CD1c-positive myeloid dendritic cell (primary cell): ENCODE data around the gene TMCC2.

Experiments used
- DNase-seq: peaks from one replicate; pipeline ENCODE4 v3.0.0-alpha.2; 2016; ENCODE audit errors: extremely low spot score

The TMCC2 gene

GRCh38 chr1:205301842-205302588 lies 74.3 kb downstream of the TMCC2 start:
- DNase-seq, result no peak

- DNase-seq, result no peak
Observed at GRCh38 chr1:205303247-205303888, 75.6 kb downstream of the TMCC2 start.

DNA sequence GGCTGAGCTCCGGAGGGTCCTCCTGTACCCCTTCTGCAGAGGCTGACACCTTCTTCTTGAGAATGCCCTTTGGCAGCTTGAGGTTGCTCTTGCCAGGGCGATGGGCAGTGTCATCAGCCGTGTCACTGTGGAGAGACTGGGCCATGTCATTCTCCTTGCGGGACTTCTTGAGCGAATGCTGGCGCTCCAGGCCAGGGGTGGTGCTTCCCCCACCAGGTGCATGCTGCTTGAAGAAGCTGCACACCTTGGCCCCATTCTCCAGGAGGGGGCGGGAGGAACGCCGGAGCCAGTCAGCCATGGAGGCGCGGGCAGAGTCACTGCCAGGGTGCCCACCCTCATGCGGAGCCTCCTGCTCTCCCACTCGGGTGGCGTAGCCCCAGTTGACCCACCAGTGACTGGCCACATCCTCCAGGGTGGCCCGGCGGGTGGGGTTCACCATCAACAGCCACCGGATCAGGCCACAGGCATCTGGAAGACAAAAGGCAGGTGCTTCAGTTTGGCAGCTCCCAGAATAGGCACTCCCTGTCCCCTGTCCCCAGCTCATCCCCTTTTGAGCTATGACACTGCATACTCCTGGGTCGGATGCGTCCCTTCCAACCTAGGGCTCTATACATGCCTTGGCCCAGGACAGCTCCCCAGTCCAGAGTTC lies 76.4 kb downstream of the TMCC2 start:
- no peak for DNase-seq

- no peak for DNase-seq
Observed at GRCh38 chr1:205304695-205305070, 76.9 kb downstream of the TMCC2 start.

GRCh38 chr1:205306929-205307566 lies 79.3 kb downstream of the TMCC2 start:
- DNase-seq, result no peak

GRCh38 chr1:205309741-205310140 lies 82.0 kb downstream of the TMCC2 start:
- DNase-seq, result no peak

- DNase-seq, result peak; percentile 86
Observed at GRCh38 chr1:205310976-205311704, 83.4 kb downstream of the TMCC2 start.

GRCh38 chr1:205312866-205313562 lies 85.3 kb downstream of the TMCC2 start:
- DNase-seq, result no peak

GRCh38 chr1:205313563-205314308 lies 86.0 kb downstream of the TMCC2 start:
- DNase-seq, result peak; percentile 85

DNA sequence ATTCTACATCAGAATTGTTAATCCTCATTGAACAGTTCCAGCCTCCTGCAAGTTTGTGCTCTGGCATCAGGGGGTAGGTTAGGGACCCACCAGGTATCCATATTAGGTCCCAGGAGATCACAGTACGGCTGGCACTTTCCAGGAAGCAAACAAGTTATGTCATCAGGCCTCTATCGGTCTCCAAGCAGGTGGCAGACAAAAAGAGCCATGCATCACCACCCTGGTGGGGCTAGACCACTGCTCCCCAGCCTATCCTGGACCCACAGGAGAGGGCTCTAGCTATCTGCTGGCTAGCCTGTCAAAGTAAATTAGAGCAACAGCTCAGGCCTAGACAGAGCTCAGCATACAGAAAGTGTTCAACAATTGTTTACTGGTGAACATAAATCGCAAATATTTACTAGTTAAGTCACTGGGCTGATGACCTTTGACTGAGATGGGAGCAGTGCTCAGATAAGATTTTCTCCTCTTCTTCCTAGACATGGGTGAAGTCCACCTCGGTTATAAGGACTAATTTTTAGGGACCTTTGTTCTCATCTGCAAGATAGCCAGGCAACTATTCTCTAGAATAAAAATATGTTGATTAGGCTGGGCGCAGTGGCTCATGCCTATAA lies 87.4 kb downstream of the TMCC2 start:
- no peak for DNase-seq

GRCh38 chr1:205316161-205316566 lies 88.4 kb downstream of the TMCC2 start:
- DNase-seq, result no peak

- no peak for DNase-seq
Observed at GRCh38 chr1:205317311-205317917, 89.7 kb downstream of the TMCC2 start.

GRCh38 chr1:205318231-205318991 lies 90.7 kb downstream of the TMCC2 start:
- peak; percentile 15 for DNase-seq

- DNase-seq, result peak; percentile 47
Observed at GRCh38 chr1:205319081-205320018, 91.6 kb downstream of the TMCC2 start.

DNA sequence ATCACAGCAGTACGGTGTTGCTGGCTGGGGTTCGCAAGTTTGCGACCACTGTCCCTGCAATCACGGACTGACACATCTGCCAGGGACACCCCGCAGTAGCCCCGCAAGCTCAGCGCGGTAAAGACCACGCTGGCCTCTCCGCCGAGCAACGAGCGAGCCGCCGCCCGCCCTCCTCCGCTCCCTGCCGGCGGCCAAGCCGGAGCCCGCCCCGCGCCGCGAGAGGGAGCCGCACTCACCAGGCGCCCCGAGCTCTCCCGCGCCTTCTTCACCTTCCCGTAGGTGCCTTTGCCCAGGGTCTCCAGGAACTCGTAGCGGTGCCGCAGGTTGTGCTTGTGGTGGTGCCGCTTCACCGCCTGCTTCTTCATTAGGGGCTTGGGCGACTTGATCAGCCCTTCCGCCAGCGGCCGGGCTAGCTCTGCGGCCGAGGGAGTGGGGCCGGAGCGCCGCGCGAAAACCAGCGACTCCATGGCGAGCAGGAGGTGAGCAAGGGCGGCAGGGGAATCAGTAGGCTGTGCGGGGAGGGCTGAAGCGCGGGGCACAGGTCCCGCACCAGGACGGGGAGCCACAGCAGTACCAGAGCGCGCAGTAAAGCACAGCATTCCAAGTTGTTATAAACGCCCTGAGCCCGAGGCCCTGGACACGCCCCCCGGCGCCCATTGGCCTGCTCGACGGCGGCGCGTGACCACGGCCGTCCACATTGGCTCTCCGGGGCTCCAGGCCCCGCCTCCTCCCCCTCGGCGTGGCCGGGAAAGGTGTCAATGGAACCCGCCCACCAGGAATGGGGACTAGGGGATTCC lies 93.6 kb downstream of the TMCC2 start, which contains the start of gene NUAK2:
Gene NUAK2 (minus strand): TSS at position 584 of the 797 bp plus-strand sequence. CDS start 117 bp downstream, at position 467.
- peak; percentile 89 for DNase-seq

GRCh38 chr1:205321959-205322283 lies 94.2 kb downstream of the TMCC2 start:
- no peak for DNase-seq
